Psoas muscle (tissue), 8 donors: Measurements from ENCODE around the gene TSPAN6. TPM values are rescaled to one million over a fixed set of nuclear protein-coding genes. Genes with fewer than 3 reads are reported as not detected.

ENCODE experiments used
- ATAC-seq, 4 donors: fragments of 200-7000 bp; cut with Tn5 transposase; one replicate each; pipeline ENCODE4 v1.9.1; 2020; ENCODE audit warnings: moderate library complexity in 3 of 4, mild to moderate bottlenecking in 2 of 4
- DNase-seq, 2 donors: peaks; one replicate each; pipeline ENCODE4 v3.0.0-alpha.2; 2020
- H3K27ac ChIP-seq: fragments of 200-600 bp; one replicate; pipeline ENCODE4 v1.8.0; 2022
- H3K27me3 ChIP-seq, 3 donors: fragments of 200-600 bp in 1 of 3; one replicate each; pipeline versions ENCODE4 v1.6.1 to v1.8.0; 2013 to 2022; ENCODE audit warnings: low read length in 2 of 3, mild to moderate bottlenecking in 2 of 3, moderate library complexity in 1 of 3; ENCODE audit not compliant: insufficient read depth in 3 of 3
- H3K36me3 ChIP-seq, 2 donors: fragments of 200-600 bp in 1 of 2; one replicate each; pipeline versions ENCODE4 v1.6.1 to v1.8.0; 2013 to 2022; ENCODE audit warnings: low read depth in 1 of 2, mild to moderate bottlenecking in 1 of 2, moderate library complexity in 1 of 2; ENCODE audit not compliant: insufficient read depth in 1 of 2
- H3K4me1 ChIP-seq: fragments of 200-600 bp; one replicate; pipeline ENCODE4 v1.8.0; 2022
- H3K4me3 ChIP-seq: fragments of 200-600 bp; one replicate; pipeline ENCODE4 v1.8.0; 2022; ENCODE audit warnings: mild to moderate bottlenecking
- H3K9me3 ChIP-seq: fragments of 200-600 bp; one replicate; pipeline ENCODE4 v1.8.0; 2022
- CTCF ChIP-seq: fragments of 200-600 bp; IDR thresholded peaks from one replicate; pipeline ENCODE4 v1.8.0; 2022; ENCODE audit warnings: antibody characterized with exemption
- WGBS, 3 donors: extraction: QIAGEN DNeasy Blood & Tissue Kit; methylation state at CpG; one replicate each; pipeline versions ENCODE4 v1.1.6 to v1.1.7; 2013; 5-methylcytosine and 5-hydroxymethylcytosine counted together
- intact Hi-C, 2 donors: fragments of 100-400 bp; cut with DNase I; formaldehyde crosslinking; loops; one replicate each; pipeline versions ENCODE4 v1.11.0 to v1.14.2; 2022
- polyA plus RNA-seq, 3 donors: library from polyadenylated mRNA; stranded (reverse); fragments of 200-250 nt; gene quantifications; one replicate each; pipeline ENCODE4 v1.2.3, GENCODE V29; 2013
- total RNA-seq, 4 donors: library from RNA; stranded (reverse); fragmentation: NEBNext Ultra II Directional in 2 of 4; extraction: Animal tissue kit (Norgen Biotek cat#: 25700) in 2 of 4; gene quantifications; one replicate each; pipeline versions ENCODE4 v1.2.1 to v1.2.4, GENCODE V29; 2021 to 2023
- donor health status: healthy with polysubstance abuse.
- donor health status: DM: no; HTN: no; CAD: no; lungs with moderate emphysema.
- donor health status: Bipolar disorder and iron deficiency.
- donor health status: healthy.
- donor health status: DM: yes; HTN: yes; CAD: no.
- donor health status: DM: no; HTN: no; CAD: no.
- donor health status: DM: no; HTN: no; CAD: no.
- donor health status: DM: yes; HTN: yes; CAD: no.

Gene TSPAN6
- total and polyA plus RNA-seq, 7 donors, result 2.1 to 4.3 (median 3.3) TPM

- no peaks in the 10 kb centered on the region for H3K4me1 ChIP-seq
- no peak overlapping the region for H3K27ac ChIP-seq
- DNase-seq (no peak), ATAC-seq (no peak)
- intact Hi-C loops, result no loop called here
- H3K36me3 ChIP-seq, result no peaks in the 10 kb centered on the region
- H3K27me3 ChIP-seq, result peaks cover 0 to 20% (median 0%) of the 10 kb centered on the region in 3 donors
- TF ChIP-seq CTCF, result no peak
- no peak overlapping the region for H3K4me3 ChIP-seq
- H3K9me3 ChIP-seq, result no peaks in the 10 kb centered on the region
These were observed 36.3 kb downstream of the TSPAN6 start for GRCh38 chrX:100600340-100600739.

- TF ChIP-seq CTCF, result no peak
- 74 to 91% (median 86%) methylated on average over 9 of the region's 9 CpGs for WGBS, 3 donors
- ATAC-seq (no peak), DNase-seq (no peak)
- Histone ChIP-seq H3K36me3 (no peaks in the 10 kb centered on the region), H3K4me3 (no peak overlapping the region), H3K4me1 (no peaks in the 10 kb centered on the region), H3K9me3 (no peaks in the 10 kb centered on the region), H3K27me3 (peaks cover 0 to 21% (median 0%) of the 10 kb centered on the region in 3 donors), H3K27ac (no peak overlapping the region)
- intact Hi-C loops, result no loop called here
These were observed 37.1 kb downstream of the TSPAN6 start for GRCh38 chrX:100599456-100599855.

GRCh38 chrX:100596601-100597000 lies 40.0 kb downstream of the TSPAN6 start:
- Histone ChIP-seq H3K27ac (no peak overlapping the region), H3K4me1 (no peaks in the 10 kb centered on the region), H3K36me3 (no peaks in the 10 kb centered on the region), H3K9me3 (no peaks in the 10 kb centered on the region), H3K27me3 (peaks cover 0 to 25% (median 0%) of the 10 kb centered on the region in 3 donors), H3K4me3 (no peak overlapping the region)
- ATAC-seq, result no peak
- TF ChIP-seq CTCF, result no peak
- WGBS, 3 donors, result 48 to 59% (median 53%) methylated on average over 2 of the region's 2 CpGs
- intact Hi-C loops, result no loop called here
- DNase-seq, result no peak

GRCh38 chrX:100593581-100593980 lies 43.0 kb downstream of the TSPAN6 start:
- 2 to 17% (median 7%) methylated on average over 2 of the region's 2 CpGs for WGBS, 3 donors
- intact Hi-C loops, result no loop called here
- DNase-seq (no peak), ATAC-seq (no peak)
- H3K9me3 ChIP-seq, result no peaks in the 10 kb centered on the region
- peaks cover 0 to 28% (median 0%) of the 10 kb centered on the region in 3 donors for H3K27me3 ChIP-seq
- H3K4me1 ChIP-seq, result no peaks in the 10 kb centered on the region
- H3K27ac ChIP-seq, result no peak overlapping the region
- no peaks in the 10 kb centered on the region for H3K36me3 ChIP-seq
- no peak overlapping the region for H3K4me3 ChIP-seq
- no peak for TF ChIP-seq CTCF

GRCh38 chrX:100593126-100593525 lies 43.5 kb downstream of the TSPAN6 start:
- 10 to 29% (median 21%) methylated on average over 2 of the region's 2 CpGs for WGBS, 3 donors
- Histone ChIP-seq H3K4me3 (no peak overlapping the region), H3K27me3 (peaks cover 0 to 28% (median 0%) of the 10 kb centered on the region in 3 donors), H3K36me3 (no peaks in the 10 kb centered on the region), H3K9me3 (no peaks in the 10 kb centered on the region), H3K27ac (no peak overlapping the region), H3K4me1 (no peaks in the 10 kb centered on the region)
- no peak for ATAC-seq
- intact Hi-C loops, result no loop called here
- DNase-seq, result no peak
- TF ChIP-seq CTCF, result no peak
